ENCODE measurements around the gene TCN2. TPM values are rescaled to one million over a fixed set of nuclear protein-coding genes. Genes with fewer than 3 reads are reported as not detected.

The TCN2 gene
- 7.3 and 9.8 TPM in 2 replicates for total RNA-seq (2021)
- Bru-seq, nascent RNA: percentile 42 among the genes with signal in this experiment
- percentile 44 among the genes with signal in this experiment for BruChase-seq, experiment 1, labeled RNA remaining after a 2-hour chase
- BruChase-seq, experiment 2, labeled RNA remaining after a 6-hour chase: percentile 43 among the genes with signal in this experiment
- long read RNA-seq, transcript TCN2-201 (9 exons, 2,535 nt): major isoform, 27 of 31 reads
- long read RNA-seq, partial matches to known transcripts: 1 of 31 reads
- long read RNA-seq, other reads (novel, unspliced or antisense): 2 of 31 reads

DNA sequence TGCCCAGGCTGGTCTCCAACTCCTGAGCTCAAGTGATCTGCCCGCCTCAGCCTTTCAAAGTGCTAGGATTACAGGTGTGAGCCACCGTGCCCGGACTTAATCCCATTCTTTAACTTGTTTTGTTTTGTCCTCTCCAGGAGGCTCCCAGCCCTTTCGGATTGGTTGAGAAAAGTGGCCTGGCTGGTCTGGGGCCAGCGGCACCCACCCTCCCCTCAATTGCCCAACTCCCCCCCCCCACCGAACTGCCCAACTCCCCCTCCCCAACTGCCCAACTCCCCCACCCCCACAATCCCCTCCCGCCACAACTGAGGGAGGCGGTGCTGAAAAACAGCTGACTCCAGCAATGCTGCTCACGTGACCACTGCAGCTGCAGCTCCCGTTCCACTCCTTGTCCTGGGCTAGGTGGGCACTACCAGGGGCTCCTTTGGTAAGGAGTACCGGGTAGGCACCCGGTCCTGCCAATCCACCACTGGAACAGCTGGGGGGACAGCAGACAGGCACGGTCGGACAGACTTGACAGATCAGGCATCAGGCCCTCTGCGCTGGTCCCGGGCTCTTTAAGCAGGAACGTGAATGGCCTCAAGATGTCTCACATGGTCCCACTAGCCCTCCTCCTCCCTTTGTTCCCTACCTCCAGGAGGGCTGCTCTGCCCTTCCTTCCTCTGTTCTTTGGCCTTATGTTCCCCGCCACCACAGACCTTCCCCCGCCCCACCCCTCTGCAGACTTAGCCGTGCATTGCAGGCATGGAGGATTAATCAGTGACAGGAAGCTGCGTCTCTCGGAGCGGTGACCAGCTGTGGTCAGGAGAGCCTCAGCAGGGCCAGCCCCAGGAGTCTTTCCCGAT lies at the start of gene TCN2:
Gene TCN2 (plus strand): TSS at position 720 of the 845 bp plus-strand sequence. CDS start 158 bp downstream, outside the sequence.
- Histone ChIP-seq H3K9me3 (ENCODE audit: low read depth, low read length, poor library complexity, severe bottlenecking) (no peaks in the 10 kb centered on the region), H3K4me1 (ENCODE audit: insufficient read depth, low read length, poor library complexity, severe bottlenecking) (peaks cover 18% of the 10 kb centered on the region), H3K36me3 (ENCODE audit: insufficient read depth, low read length, poor library complexity, severe bottlenecking) (no peaks in the 10 kb centered on the region), H3K27me3 (replicated peaks; ENCODE audit: insufficient read depth, low read depth, low read length, poor library complexity) (no peaks in the 10 kb centered on the region), H3K27ac (ENCODE audit: low read depth, low read length, poor library complexity, severe bottlenecking) (peak within 1 kb of the TSS; percentile 56), H3K4me3 (ENCODE audit: low read depth, low read length, poor library complexity, severe bottlenecking) (peak within 1 kb of the TSS; percentile 57)
- ChIA-PET CTCF (interaction anchor here (0.6 to 1.0 kb wide), 10 partner anchors 17 to 1266 kb away, joined by 3 to 13 read pairs (median 4); partner anchors contain the start of gene SLC35E4), POLR2A (ENCODE audit: low non-redundant PET) (interaction anchor here (0.6 kb wide), 1 partner anchor 339 kb away, joined by 5 read pairs; no protein-coding TSS in a partner anchor)
- peak; percentile 67 for DNase-seq (ENCODE audit: low spot score)
- TF ChIP-seq CTCF (conservative IDR thresholded peaks at IDR 0.05; ENCODE audit: low read depth, low read length) (no peak), EZH2 (IDR thresholded peaks at IDR 0.05; ENCODE audit: borderline replicate concordance, low read depth, low read length, poor library complexity, severe bottlenecking) (no peak)
- intact Hi-C loops (cut with micrococcal nuclease; ENCODE audit: unreplicated experiment): loop anchor here (10.0 kb wide), 2 partner anchors 162 to 322 kb away; partner anchors contain the start of gene CASTOR1
- no TSS peak for BruUV-seq (replicated peaks)

GRCh38 chr22:30557243-30557642 lies 49.7 kb upstream of the TCN2 start:
- ChIA-PET POLR2A (ENCODE audit: low non-redundant PET) (no interaction called here), CTCF (no interaction called here)
- intact Hi-C loops (cut with micrococcal nuclease; ENCODE audit: unreplicated experiment): no loop called here
- H3K4me1 ChIP-seq (ENCODE audit: insufficient read depth, low read length, poor library complexity, severe bottlenecking): no peaks in the 10 kb centered on the region
- no peak overlapping the region for H3K27ac ChIP-seq (ENCODE audit: low read depth, low read length, poor library complexity, severe bottlenecking)
- H3K27me3 ChIP-seq (replicated peaks; ENCODE audit: insufficient read depth, low read depth, low read length, poor library complexity): no peaks in the 10 kb centered on the region
- no TSS peak for BruUV-seq (replicated peaks)
- TF ChIP-seq CTCF (conservative IDR thresholded peaks at IDR 0.05; ENCODE audit: low read depth, low read length) (no peak), EZH2 (IDR thresholded peaks at IDR 0.05; ENCODE audit: borderline replicate concordance, low read depth, low read length, poor library complexity, severe bottlenecking) (no peak)
- H3K36me3 ChIP-seq (ENCODE audit: insufficient read depth, low read length, poor library complexity, severe bottlenecking): no peaks in the 10 kb centered on the region
- no peak overlapping the region for H3K4me3 ChIP-seq (ENCODE audit: low read depth, low read length, poor library complexity, severe bottlenecking)
- no peak for DNase-seq (ENCODE audit: low spot score)
- no peaks in the 10 kb centered on the region for H3K9me3 ChIP-seq (ENCODE audit: low read depth, low read length, poor library complexity, severe bottlenecking)

- no TSS peak for BruUV-seq (replicated peaks)
- H3K27me3 ChIP-seq (replicated peaks; ENCODE audit: insufficient read depth, low read depth, low read length, poor library complexity): no peaks in the 10 kb centered on the region
- POLR2A ChIA-PET (ENCODE audit: low non-redundant PET): no interaction called here
- no peaks in the 10 kb centered on the region for H3K36me3 ChIP-seq (ENCODE audit: insufficient read depth, low read length, poor library complexity, severe bottlenecking)
- no peak overlapping the region for H3K4me3 ChIP-seq (ENCODE audit: low read depth, low read length, poor library complexity, severe bottlenecking)
- no peak overlapping the region for H3K27ac ChIP-seq (ENCODE audit: low read depth, low read length, poor library complexity, severe bottlenecking)
- intact Hi-C loops (cut with micrococcal nuclease; ENCODE audit: unreplicated experiment): no loop called here
- no peaks in the 10 kb centered on the region for H3K9me3 ChIP-seq (ENCODE audit: low read depth, low read length, poor library complexity, severe bottlenecking)
- H3K4me1 ChIP-seq (ENCODE audit: insufficient read depth, low read length, poor library complexity, severe bottlenecking): no peaks in the 10 kb centered on the region
- no peak for TF ChIP-seq EZH2 (IDR thresholded peaks at IDR 0.05; ENCODE audit: borderline replicate concordance, low read depth, low read length, poor library complexity, severe bottlenecking)
- no peak for TF ChIP-seq CTCF (conservative IDR thresholded peaks at IDR 0.05; ENCODE audit: low read depth, low read length)
- CTCF ChIA-PET: no interaction called here
- no peak for DNase-seq (ENCODE audit: low spot score)
Measured at GRCh38 chr22:30559889-30560288, 47.1 kb upstream of the TCN2 start.

Measured in A673 (cell line).